GM18870 (cell line): ENCODE results near the gene PYCR2.
"Not testable (repeated sequence)": the region's sequence is repeated elsewhere in the genome, so short reads cannot be mapped to it uniquely, and the experiment has no call there.

ENCODE experiments used
- ATAC-seq: cut with Tn5 transposase; IDR thresholded peaks from one replicate; pipeline ENCODE4 v1.9.1; 2021; ENCODE audit warnings: moderate library complexity; ENCODE audit not compliant: unreplicated experiment

PYCR2 gene

GRCh38 chr1:225943582-225943981 lies 19.5 kb upstream of the PYCR2 start:
- no peak for ATAC-seq

GRCh38 chr1:225942574-225942973 lies 18.5 kb upstream of the PYCR2 start:
- ATAC-seq = peak; percentile 66

- no peak for ATAC-seq
These were observed 17.8 kb upstream of the PYCR2 start for GRCh38 chr1:225941942-225942222.

- no peak for ATAC-seq
These were observed 17.3 kb upstream of the PYCR2 start, which contains the start of gene LEFTY2 for GRCh38 chr1:225941187-225941941. LEFTY2 (minus strand) TSS chr1:225941220; CDS start chr1:225941140, 80 bp downstream.

- ATAC-seq = no peak
These were observed 16.5 kb upstream of the PYCR2 start for GRCh38 chr1:225940385-225941151.

GRCh38 chr1:225939939-225940310 lies 15.9 kb upstream of the PYCR2 start:
- not testable (repeated sequence) for ATAC-seq

GRCh38 chr1:225939097-225939938 lies 15.3 kb upstream of the PYCR2 start:
- ATAC-seq = not testable (repeated sequence)

- no peak for ATAC-seq
These were observed 13.3 kb upstream of the PYCR2 start for GRCh38 chr1:225937048-225937968.

GRCh38 chr1:225936523-225936922 lies 12.5 kb upstream of the PYCR2 start:
- ATAC-seq = no peak

- not testable (repeated sequence) for ATAC-seq
These were observed 12.0 kb upstream of the PYCR2 start for GRCh38 chr1:225936086-225936485.

GRCh38 chr1:225934711-225935110 lies 10.7 kb upstream of the PYCR2 start:
- ATAC-seq = no peak

- ATAC-seq = no peak
These were observed 9.0 kb upstream of the PYCR2 start for GRCh38 chr1:225933072-225933471.

GRCh38 chr1:225931270-225932136 lies 7.5 kb upstream of the PYCR2 start:
- no peak for ATAC-seq

GRCh38 chr1:225930566-225930965 lies 6.5 kb upstream of the PYCR2 start:
- ATAC-seq = no peak

GRCh38 chr1:225929462-225929861 lies 5.4 kb upstream of the PYCR2 start:
- not testable (repeated sequence) for ATAC-seq

- ATAC-seq = no peak
These were observed 4.4 kb upstream of the PYCR2 start for GRCh38 chr1:225928186-225929175.

- ATAC-seq = no peak
These were observed 2.6 kb upstream of the PYCR2 start for GRCh38 chr1:225926551-225927113.

- no peak for ATAC-seq
These were observed 714 bp downstream of the PYCR2 start for GRCh38 chr1:225923381-225923691.
